Brain microvascular endothelial cell (primary cell): ENCODE results near the gene LYST.
"Not testable (repeated sequence)": the region's sequence is repeated elsewhere in the genome, so short reads cannot be mapped to it uniquely, and the experiment has no call there.

ENCODE experiments used
- DNase-seq: peaks from one replicate; pipeline ENCODE4 v3.0.0-alpha.2; 2020
- H3K27ac ChIP-seq: fragments of 250-450 bp; sonication (Bioruptor Pico); 2 replicates; pipeline ENCODE4 v1.5.1; 2020; ENCODE audit warnings: mild to moderate bottlenecking, moderate library complexity
- H3K27me3 ChIP-seq: fragments of 250-450 bp; sonication (Bioruptor Pico); replicated peaks from 2 replicates; pipeline ENCODE4 v1.5.1; 2020; ENCODE audit warnings: mild to moderate bottlenecking
- H3K36me3 ChIP-seq: fragments of 250-450 bp; sonication (Bioruptor Pico); replicated peaks from 2 replicates; pipeline ENCODE4 v1.5.1; 2020; ENCODE audit warnings: mild to moderate bottlenecking
- H3K4me3 ChIP-seq: 2 replicates; pipeline ENCODE4 v1.5.1; 2011; ENCODE audit warnings: low read depth, mild to moderate bottlenecking, control low read depth, low read length, moderate library complexity
- CTCF ChIP-seq: IDR thresholded peaks from 2 replicates; pipeline ENCODE4 v1.5.1; 2011; ENCODE audit warnings: low read depth, mild to moderate bottlenecking, moderate library complexity, low read length, control low read depth, inconsistent platforms; ENCODE audit errors: missing control alignments
- in situ Hi-C: cut with HindIII; loops from 2 replicates; pipeline ENCODE4 v1.10.0; 2017; ENCODE audit warnings: low sequenced_read_pairs, low pct_ligation_motif_present

Gene LYST

GRCh38 chr1:235625831-235626230 is 240.9 kb downstream of the LYST start:
- H3K27ac ChIP-seq: no peak overlapping the region
- no peaks in the 10 kb centered on the region for H3K36me3 ChIP-seq
- no peak for TF ChIP-seq CTCF

GRCh38 chr1:235625340-235625739 is 241.4 kb downstream of the LYST start:
- Histone ChIP-seq H3K36me3 (no peaks in the 10 kb centered on the region), H3K27me3 (no peaks in the 10 kb centered on the region), H3K27ac (no peak overlapping the region), H3K4me3 (no peak overlapping the region)
- in situ Hi-C loops: no loop called here
- TF ChIP-seq CTCF: no peak
- no peak for DNase-seq

More at GRCh38 chr1:235625831-235626230, 240.9 kb downstream of the LYST start:
- H3K27me3 ChIP-seq: no peaks in the 10 kb centered on the region
- DNase-seq: no peak
- H3K4me3 ChIP-seq: no peak overlapping the region
- in situ Hi-C loops: no loop called here

GRCh38 chr1:235624721-235625333 is 241.9 kb downstream of the LYST start:
- peak; percentile 46 for DNase-seq
- no peaks in the 10 kb centered on the region for H3K27me3 ChIP-seq
- TF ChIP-seq CTCF: no peak
- in situ Hi-C loops: no loop called here
- H3K36me3 ChIP-seq: no peaks in the 10 kb centered on the region
- H3K27ac ChIP-seq: no peak overlapping the region
- H3K4me3 ChIP-seq: no peak overlapping the region

- in situ Hi-C loops: no loop called here
- Histone ChIP-seq H3K36me3 (no peaks in the 10 kb centered on the region), H3K27me3 (no peaks in the 10 kb centered on the region), H3K27ac (no peak overlapping the region), H3K4me3 (no peak overlapping the region)
- TF ChIP-seq CTCF: no peak
- no peak for DNase-seq
Measured at GRCh38 chr1:235622936-235623779, 243.5 kb downstream of the LYST start.

- H3K27ac ChIP-seq, H3K36me3 ChIP-seq, H3K27me3 ChIP-seq, H3K4me3 ChIP-seq, DNase-seq, in situ Hi-C loops: not testable (repeated sequence)
Measured at GRCh38 chr1:235619149-235619548, 247.6 kb downstream of the LYST start.

GRCh38 chr1:235617808-235618207 is 248.9 kb downstream of the LYST start:
- DNase-seq: peak; percentile 62
- in situ Hi-C loops: no loop called here

More at GRCh38 chr1:235617808-235618207, 248.9 kb downstream of the LYST start:
- H3K27me3 ChIP-seq: no peaks in the 10 kb centered on the region
- TF ChIP-seq CTCF: peak; percentile 69
- H3K27ac ChIP-seq: no peak overlapping the region
- H3K4me3 ChIP-seq: no peak overlapping the region
- H3K36me3 ChIP-seq: no peaks in the 10 kb centered on the region
